Uterus (tissue), 4 donors: ENCODE results near the gene C4orf36. TPM values are rescaled to one million over a fixed set of nuclear protein-coding genes. Genes with fewer than 3 reads are reported as not detected.
A peak's percentile ranks its signal among the peaks of the same experiment; 100 is the strongest.

Experiments used
- DNase-seq, 2 donors: peaks; one replicate each; pipeline ENCODE4 v3.0.0-alpha.2; 2019 to 2020
- H3K27ac ChIP-seq, 2 donors: fragments of 200-600 bp; sonication (generic); 1 replicate in 1 of 2; 2 replicates in 1 of 2; pipeline ENCODE4 v1.5.1; 2016 to 2018
- H3K27me3 ChIP-seq, 2 donors: fragments of 200-600 bp; sonication (generic); one replicate each; pipeline ENCODE4 v1.5.1; 2018 to 2019; ENCODE audit warnings: control low read depth in 1 of 2
- H3K36me3 ChIP-seq, 2 donors: fragments of 200-600 bp; sonication (generic); one replicate each; pipeline ENCODE4 v1.5.1; 2019; ENCODE audit warnings: control low read depth in 1 of 2
- H3K4me1 ChIP-seq, 2 donors: fragments of 200-600 bp; sonication (generic); one replicate each; pipeline ENCODE4 v1.5.1; 2018 to 2019; ENCODE audit warnings: control low read depth in 1 of 2
- H3K4me3 ChIP-seq, 2 donors: fragments of 200-600 bp; sonication (generic); 1 replicate in 1 of 2; 2 replicates in 1 of 2; pipeline ENCODE4 v1.5.1; 2018 to 2019; ENCODE audit warnings: mild to moderate bottlenecking in 1 of 2
- H3K9me3 ChIP-seq, 2 donors: fragments of 200-600 bp; sonication (generic); one replicate each; pipeline ENCODE4 v1.5.1; 2019; ENCODE audit warnings: control low read depth in 1 of 2
- CTCF ChIP-seq, 4 experiments: fragments of 200-600 bp in 2 of 4; fragments of 450-650 bp in 2 of 4; sonication (generic) in 2 of 4; IDR thresholded peaks; one replicate each; pipeline ENCODE4 v1.5.1; 2016 to 2019; ENCODE audit warnings: antibody characterized with exemption in 4 of 4, mild to moderate bottlenecking in 2 of 4, moderate library complexity in 1 of 4
- POLR2A ChIP-seq, 2 donors: fragments of 450-650 bp; IDR thresholded peaks; one replicate each; pipeline ENCODE4 v1.6.1; 2016; ENCODE audit warnings: antibody characterized with exemption in 2 of 2, mild to moderate bottlenecking in 1 of 2, moderate library complexity in 1 of 2
- intact Hi-C: fragments of 100-400 bp; cut with DNase I; formaldehyde crosslinking; loops from one replicate; pipeline ENCODE4 v1.15.1; 2023; ENCODE audit warnings: low total_unique reads
- total RNA-seq, 4 donors: library from RNA; depleted of rRNA in 3 of 4; stranded (reverse); fragments of >200 nt in 3 of 4; gene quantifications; one replicate each; pipeline versions ENCODE4 v1.1.0 to v1.2.4, GENCODE V29; 2014 to 2023
- donor health status: DM: yes; HTN: yes; CAD: no.

Gene C4orf36
- total RNA-seq: 1 to 10 TPM in 1 of 4 donors, under 1 TPM in 1, not detected in 2; 0.91 to 4.8 TPM

GRCh38 chr4:86891762-86892635 is at the start of gene C4orf36:
TSS of gene C4orf36 (minus strand) at chr4:86892422. CDS start at chr4:86891520, 902 bp downstream.
- DNase-seq: peak; percentile 46 to 60
- intact Hi-C loops: no loop called here
- peak within 1 kb of the TSS; percentile 57 to 63 for H3K4me3 ChIP-seq

GRCh38 chr4:86940920-86941460 is 48.8 kb upstream of the C4orf36 start:
- no peaks in the 10 kb centered on the region for H3K9me3 ChIP-seq
- H3K4me3 ChIP-seq: no peak overlapping the region
- TF ChIP-seq POLR2A (IDR thresholded peaks at IDR 0.05): no peak
- H3K27me3 ChIP-seq: no peaks in the 10 kb centered on the region
- peaks cover 0 to 20% of the 10 kb centered on the region in 2 donors for H3K4me1 ChIP-seq
- DNase-seq: no peak
- intact Hi-C loops: loop anchor here (10.0 kb wide), 1 partner anchor 54 kb away; no protein-coding TSS in a partner anchor
- H3K36me3 ChIP-seq: no peaks in the 10 kb centered on the region
- H3K27ac ChIP-seq: no peak overlapping the region

More at GRCh38 chr4:86891762-86892635, at the start of gene C4orf36:
- Histone ChIP-seq H3K9me3 (no peaks in the 10 kb centered on the region), H3K27ac (peak within 1 kb of the TSS; percentile 47 to 80), H3K4me1 (no peaks in the 10 kb centered on the region), H3K36me3 (no peaks in the 10 kb centered on the region), H3K27me3 (no peaks in the 10 kb centered on the region)
- TF ChIP-seq CTCF (IDR thresholded peaks at IDR 0.05) (no peak), POLR2A (IDR thresholded peaks at IDR 0.05) (peak in 1 of 2 donors; percentile 20)

- no peak for DNase-seq
- intact Hi-C loops: loop anchor here (10.0 kb wide), 1 partner anchor 55 kb away; no protein-coding TSS in a partner anchor
- H3K4me3 ChIP-seq: no peak overlapping the region
- TF ChIP-seq POLR2A (IDR thresholded peaks at IDR 0.05) (no peak), CTCF (IDR thresholded peaks at IDR 0.05) (no peak)
- H3K27ac ChIP-seq: peak overlapping the region; percentile 7 to 51
- H3K4me1 ChIP-seq: peaks cover 0 to 20% of the 10 kb centered on the region in 2 donors
- H3K27me3 ChIP-seq: no peaks in the 10 kb centered on the region
- no peaks in the 10 kb centered on the region for H3K9me3 ChIP-seq
- H3K36me3 ChIP-seq: no peaks in the 10 kb centered on the region
These were observed 47.7 kb upstream of the C4orf36 start for GRCh38 chr4:86939729-86940575.

- H3K4me3 ChIP-seq: no peak overlapping the region
- peak overlapping the region; percentile 7 to 96 for H3K27ac ChIP-seq
- H3K4me1 ChIP-seq: peaks cover 0 to 20% of the 10 kb centered on the region in 2 donors
- no peaks in the 10 kb centered on the region for H3K27me3 ChIP-seq
- TF ChIP-seq CTCF (IDR thresholded peaks at IDR 0.05) (no peak), POLR2A (IDR thresholded peaks at IDR 0.05) (no peak)
- H3K9me3 ChIP-seq: no peaks in the 10 kb centered on the region
- intact Hi-C loops: no loop called here
- DNase-seq: no peak
- no peaks in the 10 kb centered on the region for H3K36me3 ChIP-seq
These were observed 46.7 kb upstream of the C4orf36 start for GRCh38 chr4:86938771-86939520.
